H1 (cell line): Measurements from ENCODE around the gene POU5F1. TPM values are rescaled to one million over a fixed set of nuclear protein-coding genes. Genes with fewer than 3 reads are reported as not detected.

Source experiments
- ATF3 ChIP-seq: IDR thresholded peaks from 2 replicates; pipeline ENCODE4 v1.6.1; 2011; ENCODE audit warnings: low read depth, mild to moderate bottlenecking, low read length; ENCODE audit not compliant: insufficient read depth
- CBX5 ChIP-seq: fragments of 300-800, 300-1000 bp; sonication (generic); IDR thresholded peaks from 2 replicates; pipeline ENCODE4 v1.7.1; 2016; ENCODE audit warnings: antibody characterized with exemption, low read length, low read depth
- CHD1 ChIP-seq: IDR thresholded peaks from 2 replicates; pipeline ENCODE4 v1.6.1; 2012; ENCODE audit warnings: low read depth, low read length, improper control_type of control experiment
- FOSL1 ChIP-seq: IDR thresholded peaks from 2 replicates; pipeline ENCODE4 v1.6.1; 2011; ENCODE audit warnings: mild to moderate bottlenecking, low read depth, low read length, moderate library complexity; ENCODE audit not compliant: insufficient read depth
- NRF1 ChIP-seq: IDR thresholded peaks from 2 replicates; pipeline ENCODE4 v1.6.1; 2011; ENCODE audit warnings: mild to moderate bottlenecking, low read depth, low read length, improper control_type of control experiment
- TAF1 ChIP-seq: IDR thresholded peaks from 2 replicates; pipeline ENCODE4 v1.6.1; 2011; ENCODE audit warnings: mild to moderate bottlenecking, low read depth, low read length
- TEAD4 ChIP-seq: IDR thresholded peaks from 2 replicates; pipeline ENCODE4 v1.6.1; 2012; ENCODE audit warnings: low read depth, low read length, inconsistent platforms, mixed read lengths
- USF2 ChIP-seq: IDR thresholded peaks from 2 replicates; pipeline ENCODE4 v1.6.1; 2011; ENCODE audit warnings: low read length, improper control_type of control experiment
- polyA plus RNA-seq, 7 experiments: library from polyadenylated mRNA; depleted of rRNA in 3 of 7; stranded (reverse) in 5 of 7; unstranded in 2 of 7; fragments of >200 nt in 5 of 7; fragments of 200-250 nt in 2 of 7; gene quantifications; 1 replicate in 5 of 7; 2 replicates in 1 of 7; 4 replicates in 1 of 7; pipeline versions ENCODE4 v1.2.1 to v1.2.3, GENCODE V29; 2011 to 2013; ENCODE audit warnings: missing spikeins in 2 of 7, mixed read lengths in 2 of 7
- total RNA-seq: library from RNA; stranded (reverse); fragmentation: NEBNext Ultra II Directional; extraction: Animal tissue kit (Norgen Biotek cat#: 25700); gene quantifications from 2 replicates; pipeline ENCODE4 v1.2.1, GENCODE V29; 2021
- TF ChIP-seq, protein P1 (sequence below): fragments of 300-600 bp; sonication (generic); IDR thresholded peaks from 2 replicates; pipeline ENCODE4 v1.7.1; 2012; ENCODE audit warnings: low read length, moderate library complexity, mild to moderate bottlenecking, inconsistent platforms; ENCODE audit not compliant: insufficient replicate concordance
- TF ChIP-seq, protein P2 (sequence below): IDR thresholded peaks from 2 replicates; pipeline ENCODE4 v1.6.1; 2012; ENCODE audit warnings: inconsistent platforms

The POU5F1 gene
- total and polyA plus RNA-seq, 2 of the 8 experiments (the other 6 are each of a cell fraction or from before 2014, with no cell fraction given) = 2,437 to 2,526 TPM

DNA sequence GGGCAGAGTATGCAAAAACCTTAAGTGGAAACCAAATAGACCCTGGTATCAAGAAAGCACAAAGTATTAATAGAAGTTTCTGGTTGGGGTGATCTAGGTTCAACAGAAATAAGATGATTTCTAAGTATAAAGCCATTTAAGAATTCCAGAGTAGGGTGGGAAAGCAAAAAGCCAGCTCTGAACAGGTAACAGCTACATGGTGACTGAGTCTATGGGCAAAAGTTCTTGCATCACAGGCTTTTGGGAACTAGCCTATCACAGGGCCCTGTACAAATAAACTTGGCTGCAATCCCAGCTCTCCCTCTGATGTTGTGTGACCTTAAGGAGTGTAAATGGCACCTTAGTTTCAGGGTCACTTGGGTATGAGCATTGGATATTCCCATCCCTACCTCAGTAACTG, 6.6 kb downstream of the POU5F1 start (continued):
- TF ChIP-seq, protein P1, sequence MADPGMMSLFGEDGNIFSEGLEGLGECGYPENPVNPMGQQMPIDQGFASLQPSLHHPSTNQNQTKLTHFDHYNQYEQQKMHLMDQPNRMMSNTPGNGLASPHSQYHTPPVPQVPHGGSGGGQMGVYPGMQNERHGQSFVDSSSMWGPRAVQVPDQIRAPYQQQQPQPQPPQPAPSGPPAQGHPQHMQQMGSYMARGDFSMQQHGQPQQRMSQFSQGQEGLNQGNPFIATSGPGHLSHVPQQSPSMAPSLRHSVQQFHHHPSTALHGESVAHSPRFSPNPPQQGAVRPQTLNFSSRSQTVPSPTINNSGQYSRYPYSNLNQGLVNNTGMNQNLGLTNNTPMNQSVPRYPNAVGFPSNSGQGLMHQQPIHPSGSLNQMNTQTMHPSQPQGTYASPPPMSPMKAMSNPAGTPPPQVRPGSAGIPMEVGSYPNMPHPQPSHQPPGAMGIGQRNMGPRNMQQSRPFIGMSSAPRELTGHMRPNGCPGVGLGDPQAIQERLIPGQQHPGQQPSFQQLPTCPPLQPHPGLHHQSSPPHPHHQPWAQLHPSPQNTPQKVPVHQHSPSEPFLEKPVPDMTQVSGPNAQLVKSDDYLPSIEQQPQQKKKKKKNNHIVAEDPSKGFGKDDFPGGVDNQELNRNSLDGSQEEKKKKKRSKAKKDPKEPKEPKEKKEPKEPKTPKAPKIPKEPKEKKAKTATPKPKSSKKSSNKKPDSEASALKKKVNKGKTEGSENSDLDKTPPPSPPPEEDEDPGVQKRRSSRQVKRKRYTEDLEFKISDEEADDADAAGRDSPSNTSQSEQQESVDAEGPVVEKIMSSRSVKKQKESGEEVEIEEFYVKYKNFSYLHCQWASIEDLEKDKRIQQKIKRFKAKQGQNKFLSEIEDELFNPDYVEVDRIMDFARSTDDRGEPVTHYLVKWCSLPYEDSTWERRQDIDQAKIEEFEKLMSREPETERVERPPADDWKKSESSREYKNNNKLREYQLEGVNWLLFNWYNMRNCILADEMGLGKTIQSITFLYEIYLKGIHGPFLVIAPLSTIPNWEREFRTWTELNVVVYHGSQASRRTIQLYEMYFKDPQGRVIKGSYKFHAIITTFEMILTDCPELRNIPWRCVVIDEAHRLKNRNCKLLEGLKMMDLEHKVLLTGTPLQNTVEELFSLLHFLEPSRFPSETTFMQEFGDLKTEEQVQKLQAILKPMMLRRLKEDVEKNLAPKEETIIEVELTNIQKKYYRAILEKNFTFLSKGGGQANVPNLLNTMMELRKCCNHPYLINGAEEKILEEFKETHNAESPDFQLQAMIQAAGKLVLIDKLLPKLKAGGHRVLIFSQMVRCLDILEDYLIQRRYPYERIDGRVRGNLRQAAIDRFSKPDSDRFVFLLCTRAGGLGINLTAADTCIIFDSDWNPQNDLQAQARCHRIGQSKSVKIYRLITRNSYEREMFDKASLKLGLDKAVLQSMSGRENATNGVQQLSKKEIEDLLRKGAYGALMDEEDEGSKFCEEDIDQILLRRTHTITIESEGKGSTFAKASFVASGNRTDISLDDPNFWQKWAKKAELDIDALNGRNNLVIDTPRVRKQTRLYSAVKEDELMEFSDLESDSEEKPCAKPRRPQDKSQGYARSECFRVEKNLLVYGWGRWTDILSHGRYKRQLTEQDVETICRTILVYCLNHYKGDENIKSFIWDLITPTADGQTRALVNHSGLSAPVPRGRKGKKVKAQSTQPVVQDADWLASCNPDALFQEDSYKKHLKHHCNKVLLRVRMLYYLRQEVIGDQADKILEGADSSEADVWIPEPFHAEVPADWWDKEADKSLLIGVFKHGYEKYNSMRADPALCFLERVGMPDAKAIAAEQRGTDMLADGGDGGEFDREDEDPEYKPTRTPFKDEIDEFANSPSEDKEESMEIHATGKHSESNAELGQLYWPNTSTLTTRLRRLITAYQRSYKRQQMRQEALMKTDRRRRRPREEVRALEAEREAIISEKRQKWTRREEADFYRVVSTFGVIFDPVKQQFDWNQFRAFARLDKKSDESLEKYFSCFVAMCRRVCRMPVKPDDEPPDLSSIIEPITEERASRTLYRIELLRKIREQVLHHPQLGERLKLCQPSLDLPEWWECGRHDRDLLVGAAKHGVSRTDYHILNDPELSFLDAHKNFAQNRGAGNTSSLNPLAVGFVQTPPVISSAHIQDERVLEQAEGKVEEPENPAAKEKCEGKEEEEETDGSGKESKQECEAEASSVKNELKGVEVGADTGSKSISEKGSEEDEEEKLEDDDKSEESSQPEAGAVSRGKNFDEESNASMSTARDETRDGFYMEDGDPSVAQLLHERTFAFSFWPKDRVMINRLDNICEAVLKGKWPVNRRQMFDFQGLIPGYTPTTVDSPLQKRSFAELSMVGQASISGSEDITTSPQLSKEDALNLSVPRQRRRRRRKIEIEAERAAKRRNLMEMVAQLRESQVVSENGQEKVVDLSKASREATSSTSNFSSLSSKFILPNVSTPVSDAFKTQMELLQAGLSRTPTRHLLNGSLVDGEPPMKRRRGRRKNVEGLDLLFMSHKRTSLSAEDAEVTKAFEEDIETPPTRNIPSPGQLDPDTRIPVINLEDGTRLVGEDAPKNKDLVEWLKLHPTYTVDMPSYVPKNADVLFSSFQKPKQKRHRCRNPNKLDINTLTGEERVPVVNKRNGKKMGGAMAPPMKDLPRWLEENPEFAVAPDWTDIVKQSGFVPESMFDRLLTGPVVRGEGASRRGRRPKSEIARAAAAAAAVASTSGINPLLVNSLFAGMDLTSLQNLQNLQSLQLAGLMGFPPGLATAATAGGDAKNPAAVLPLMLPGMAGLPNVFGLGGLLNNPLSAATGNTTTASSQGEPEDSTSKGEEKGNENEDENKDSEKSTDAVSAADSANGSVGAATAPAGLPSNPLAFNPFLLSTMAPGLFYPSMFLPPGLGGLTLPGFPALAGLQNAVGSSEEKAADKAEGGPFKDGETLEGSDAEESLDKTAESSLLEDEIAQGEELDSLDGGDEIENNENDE = no peak
- TF ChIP-seq USF2 (no peak), TAF1 (no peak), NRF1 (no peak), TEAD4 (no peak), ATF3 (no peak), CBX5 (no peak), FOSL1 (no peak), CHD1 (no peak)
- TF ChIP-seq, protein P2, sequence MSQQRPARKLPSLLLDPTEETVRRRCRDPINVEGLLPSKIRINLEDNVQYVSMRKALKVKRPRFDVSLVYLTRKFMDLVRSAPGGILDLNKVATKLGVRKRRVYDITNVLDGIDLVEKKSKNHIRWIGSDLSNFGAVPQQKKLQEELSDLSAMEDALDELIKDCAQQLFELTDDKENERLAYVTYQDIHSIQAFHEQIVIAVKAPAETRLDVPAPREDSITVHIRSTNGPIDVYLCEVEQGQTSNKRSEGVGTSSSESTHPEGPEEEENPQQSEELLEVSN = no peak
